ENCODE measurements around the gene TPST1.

The TPST1 gene

DNA sequence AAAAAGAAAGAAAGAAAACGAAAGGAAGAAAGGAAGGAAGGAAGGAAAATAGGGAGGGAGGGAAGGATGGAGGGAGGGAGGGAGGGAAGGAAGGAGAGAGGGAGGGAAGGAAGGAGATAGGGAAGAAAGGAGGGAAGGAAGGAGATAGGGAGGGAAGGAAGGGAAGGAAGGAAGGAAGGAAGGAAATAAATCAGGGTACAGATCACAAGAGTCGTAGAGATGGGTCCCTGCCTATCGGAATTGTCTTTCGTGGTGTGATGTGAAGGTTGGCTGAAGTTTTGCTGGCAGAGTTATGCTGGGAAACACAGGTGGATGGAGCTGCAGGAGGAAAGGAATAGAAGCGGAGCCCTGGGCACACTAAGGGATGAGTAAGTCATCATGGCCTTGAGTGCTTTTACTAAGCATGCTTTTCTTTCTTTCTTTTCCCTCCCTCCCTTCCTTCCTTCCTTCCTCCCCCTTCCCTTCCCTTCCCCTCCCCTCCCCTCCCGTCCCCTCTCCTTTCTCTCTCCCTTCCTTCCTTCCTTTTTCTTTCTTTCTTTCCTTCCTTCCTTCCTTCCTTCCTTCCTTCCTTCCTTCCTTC lies 11.9 kb upstream of the TPST1 start:
- peak; percentile 26 for DNase-seq (ENCODE audit: low read depth, low spot score)
- TF ChIP-seq FOXP2 (optimal IDR thresholded peaks at IDR 0.05; ENCODE audit: control extremely low read depth, extremely low read length, insufficient read depth) (no peak), EZH2 (IDR thresholded peaks at IDR 0.05) (no peak), POLR2AphosphoS5 (IDR thresholded peaks at IDR 0.05; ENCODE audit: borderline replicate concordance, low read depth, low read length) (no peak)
- Histone ChIP-seq H3K36me3 (ENCODE audit: insufficient read depth, low read length) (no peaks in the 10 kb centered on the region), H3K27ac (no peak overlapping the region), H3K9me3 (ENCODE audit: low read depth, low read length) (no peaks in the 10 kb centered on the region), H3K9ac (ENCODE audit: insufficient read length) (no peak overlapping the region), H3K4me3 (no peak overlapping the region)

DNA sequence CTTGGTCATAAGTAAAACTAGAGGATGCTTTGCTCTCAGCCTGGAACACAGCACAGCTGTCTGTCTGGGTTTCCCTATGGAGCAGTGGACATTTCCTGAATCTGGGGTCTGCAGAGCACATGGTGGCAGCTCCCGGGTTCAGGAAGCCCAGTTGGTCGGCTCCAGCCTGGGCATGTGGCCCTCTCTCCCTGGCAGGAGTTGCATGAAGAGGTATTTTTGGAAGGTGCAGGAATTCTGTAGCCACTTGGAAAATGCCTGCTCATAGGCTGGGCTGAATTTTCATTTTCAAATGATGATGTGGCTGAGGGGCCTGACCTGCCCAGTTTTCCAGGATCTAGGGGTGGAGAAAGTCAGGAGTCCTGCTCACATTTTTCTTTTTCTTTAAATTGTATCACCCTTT lies 6.7 kb upstream of the TPST1 start:
- TF ChIP-seq POLR2AphosphoS5 (IDR thresholded peaks at IDR 0.05; ENCODE audit: borderline replicate concordance, low read depth, low read length), result no peak
- TF ChIP-seq FOXP2 (optimal IDR thresholded peaks at IDR 0.05; ENCODE audit: control extremely low read depth, extremely low read length, insufficient read depth), result no peak
- TF ChIP-seq EZH2 (IDR thresholded peaks at IDR 0.05), result no peak
- Histone ChIP-seq H3K9ac (ENCODE audit: insufficient read length) (no peak overlapping the region), H3K9me3 (ENCODE audit: low read depth, low read length) (no peaks in the 10 kb centered on the region), H3K36me3 (ENCODE audit: insufficient read depth, low read length) (no peaks in the 10 kb centered on the region), H3K27ac (no peak overlapping the region), H3K4me3 (no peak overlapping the region)
- DNase-seq (ENCODE audit: low read depth, low spot score), result no peak

DNA sequence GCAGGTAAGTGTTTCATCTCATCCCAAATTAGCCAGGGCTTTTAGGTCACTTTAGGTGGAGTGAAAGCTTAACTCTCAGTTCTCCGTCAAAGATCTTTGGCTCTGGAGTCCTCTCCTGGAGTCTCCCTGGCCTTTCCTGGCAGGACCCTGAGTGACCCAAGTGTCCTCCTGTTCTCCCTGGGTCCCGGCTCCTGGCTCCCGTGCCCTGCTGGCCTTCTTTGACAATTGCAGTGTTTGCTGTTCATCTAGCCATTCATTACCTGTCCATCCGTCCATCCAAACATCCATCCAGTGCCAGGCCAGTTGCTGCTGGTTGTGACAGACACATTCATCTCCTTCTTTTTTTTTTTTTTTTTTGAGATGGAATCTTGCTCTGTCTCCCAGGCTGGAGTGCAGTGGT lies 6.2 kb upstream of the TPST1 start:
- Histone ChIP-seq H3K36me3 (ENCODE audit: insufficient read depth, low read length) (no peaks in the 10 kb centered on the region), H3K9me3 (ENCODE audit: low read depth, low read length) (no peaks in the 10 kb centered on the region), H3K9ac (ENCODE audit: insufficient read length) (no peak overlapping the region), H3K27ac (no peak overlapping the region), H3K4me3 (no peak overlapping the region)
- TF ChIP-seq FOXP2 (optimal IDR thresholded peaks at IDR 0.05; ENCODE audit: control extremely low read depth, extremely low read length, insufficient read depth) (no peak), POLR2AphosphoS5 (IDR thresholded peaks at IDR 0.05; ENCODE audit: borderline replicate concordance, low read depth, low read length) (no peak), EZH2 (IDR thresholded peaks at IDR 0.05) (no peak)
- DNase-seq (ENCODE audit: low read depth, low spot score), result no peak

DNA sequence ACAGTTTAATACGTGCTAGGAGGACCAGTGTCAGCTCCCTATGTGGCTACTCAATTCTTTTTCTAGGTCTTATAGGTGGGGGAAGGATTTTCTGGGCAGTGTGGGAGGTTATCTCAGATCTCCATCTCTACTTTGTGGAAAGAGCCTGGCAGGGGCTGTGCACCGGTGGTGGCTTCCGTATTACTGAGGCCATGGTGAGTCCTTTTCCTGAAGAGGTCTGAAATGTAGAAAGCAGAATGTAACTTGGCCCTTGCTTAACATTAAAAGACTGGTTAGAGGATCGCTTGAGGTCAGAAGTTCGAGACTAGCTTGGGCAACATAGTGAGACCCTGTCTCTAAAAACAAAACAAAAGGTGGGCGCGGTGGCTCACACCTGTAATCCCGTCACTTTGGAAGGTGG lies 2.7 kb upstream of the TPST1 start:
- TF ChIP-seq FOXP2 (optimal IDR thresholded peaks at IDR 0.05; ENCODE audit: control extremely low read depth, extremely low read length, insufficient read depth) (no peak), EZH2 (IDR thresholded peaks at IDR 0.05) (no peak), POLR2AphosphoS5 (IDR thresholded peaks at IDR 0.05; ENCODE audit: borderline replicate concordance, low read depth, low read length) (no peak)
- Histone ChIP-seq H3K4me3 (no peak overlapping the region), H3K36me3 (ENCODE audit: insufficient read depth, low read length) (no peaks in the 10 kb centered on the region), H3K27ac (no peak overlapping the region), H3K9ac (ENCODE audit: insufficient read length) (no peak overlapping the region), H3K9me3 (ENCODE audit: low read depth, low read length) (no peaks in the 10 kb centered on the region)
- DNase-seq (ENCODE audit: low read depth, low spot score), result no peak

DNA sequence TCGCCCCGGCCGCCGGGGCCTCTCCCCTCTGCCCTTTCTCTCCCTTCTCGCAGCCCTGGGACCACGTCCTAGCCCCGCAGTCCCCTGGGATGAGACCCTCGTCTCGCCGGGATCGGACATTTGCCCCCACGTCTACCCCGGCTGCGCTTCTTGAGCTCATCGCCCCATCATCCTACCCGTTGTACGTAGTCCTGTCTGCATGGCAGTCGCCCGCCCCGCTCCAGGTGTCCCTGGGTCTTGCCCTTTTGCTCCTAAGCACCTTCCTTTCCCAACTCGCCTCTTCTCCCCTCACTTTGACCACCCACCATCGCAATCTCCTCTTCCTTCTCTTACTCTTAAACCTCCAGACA lies 582 bp downstream of the TPST1 start:
- no peak for TF ChIP-seq EZH2 (IDR thresholded peaks at IDR 0.05)
- no peak for TF ChIP-seq POLR2AphosphoS5 (IDR thresholded peaks at IDR 0.05; ENCODE audit: borderline replicate concordance, low read depth, low read length)
- no peak for TF ChIP-seq FOXP2 (optimal IDR thresholded peaks at IDR 0.05; ENCODE audit: control extremely low read depth, extremely low read length, insufficient read depth)
- Histone ChIP-seq H3K9ac (ENCODE audit: insufficient read length) (peak overlapping the region; percentile 60), H3K36me3 (ENCODE audit: insufficient read depth, low read length) (no peaks in the 10 kb centered on the region), H3K9me3 (ENCODE audit: low read depth, low read length) (no peaks in the 10 kb centered on the region), H3K27ac (no peak overlapping the region), H3K4me3 (peak overlapping the region; percentile 93)
- DNase-seq (ENCODE audit: low read depth, low spot score), result no peak

DNA sequence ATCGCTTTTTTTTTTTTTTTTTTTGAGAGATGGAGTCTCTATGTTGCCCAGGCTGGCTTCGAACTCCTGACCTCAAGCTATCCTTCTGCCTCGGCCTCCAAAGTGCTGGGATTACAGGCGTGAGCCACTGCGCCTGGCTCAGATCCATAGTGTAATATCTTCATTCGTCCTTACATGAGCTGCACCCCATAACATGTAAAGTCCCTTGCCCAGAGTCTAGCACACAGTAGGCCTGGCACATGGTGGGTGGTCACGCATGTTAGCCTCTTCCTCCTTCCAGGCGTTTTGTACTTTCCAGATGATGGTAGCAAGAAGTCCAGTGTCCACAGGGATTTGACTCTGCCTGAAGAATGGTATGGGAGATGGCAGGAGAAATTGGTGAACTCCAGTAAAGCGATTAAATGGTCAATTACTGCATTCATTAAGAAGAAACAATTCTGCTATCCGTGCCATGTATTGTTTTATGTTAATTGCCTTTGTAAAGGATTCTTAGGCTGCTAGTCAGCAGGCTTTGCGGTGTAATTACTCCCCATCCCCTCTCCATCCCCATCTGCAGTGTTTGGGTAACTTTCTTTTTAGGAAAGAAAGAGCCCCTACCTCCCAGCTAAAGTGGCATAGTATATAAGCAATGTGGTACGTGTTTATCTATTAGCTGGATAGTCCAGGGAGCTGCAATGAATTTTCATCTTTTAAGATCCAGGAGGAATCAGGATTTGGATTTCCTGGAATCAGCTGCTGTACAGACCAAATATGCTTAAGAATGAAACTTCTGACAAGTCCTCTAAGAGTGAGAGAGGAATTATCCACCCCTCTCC lies 1.2 kb downstream of the TPST1 start:
- no peak for TF ChIP-seq EZH2 (IDR thresholded peaks at IDR 0.05)
- no peak for TF ChIP-seq POLR2AphosphoS5 (IDR thresholded peaks at IDR 0.05; ENCODE audit: borderline replicate concordance, low read depth, low read length)
- no peak for TF ChIP-seq FOXP2 (optimal IDR thresholded peaks at IDR 0.05; ENCODE audit: control extremely low read depth, extremely low read length, insufficient read depth)
- H3K4me3 ChIP-seq, result peak overlapping the region; percentile 93
- no peak overlapping the region for H3K9ac ChIP-seq (ENCODE audit: insufficient read length)
- H3K9me3 ChIP-seq (ENCODE audit: low read depth, low read length), result no peaks in the 10 kb centered on the region
- no peak for DNase-seq (ENCODE audit: low read depth, low spot score)
- H3K27ac ChIP-seq, result no peak overlapping the region
- H3K36me3 ChIP-seq (ENCODE audit: insufficient read depth, low read length), result no peaks in the 10 kb centered on the region

DNA sequence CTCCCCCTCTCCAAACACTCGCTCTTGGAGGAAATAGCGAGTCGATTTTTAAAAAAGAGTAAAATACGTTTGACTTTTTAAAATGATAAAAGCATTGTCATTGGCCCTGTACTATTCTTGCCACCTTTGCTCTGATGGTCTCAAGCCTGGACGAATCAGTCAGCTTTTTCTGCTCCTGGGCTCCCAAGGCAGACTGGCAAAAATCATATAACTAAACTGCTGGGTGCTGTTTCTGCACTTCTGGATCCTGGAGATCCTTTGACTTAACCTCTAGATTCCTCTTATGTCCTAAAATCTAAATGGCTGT lies 1.8 kb downstream of the TPST1 start:
- no peaks in the 10 kb centered on the region for H3K36me3 ChIP-seq (ENCODE audit: insufficient read depth, low read length)
- H3K9ac ChIP-seq (ENCODE audit: insufficient read length), result no peak overlapping the region
- no peak overlapping the region for H3K27ac ChIP-seq
- no peak overlapping the region for H3K4me3 ChIP-seq
- H3K9me3 ChIP-seq (ENCODE audit: low read depth, low read length), result no peaks in the 10 kb centered on the region
- DNase-seq (ENCODE audit: low read depth, low spot score), result no peak
- no peak for TF ChIP-seq EZH2 (IDR thresholded peaks at IDR 0.05)

DNA sequence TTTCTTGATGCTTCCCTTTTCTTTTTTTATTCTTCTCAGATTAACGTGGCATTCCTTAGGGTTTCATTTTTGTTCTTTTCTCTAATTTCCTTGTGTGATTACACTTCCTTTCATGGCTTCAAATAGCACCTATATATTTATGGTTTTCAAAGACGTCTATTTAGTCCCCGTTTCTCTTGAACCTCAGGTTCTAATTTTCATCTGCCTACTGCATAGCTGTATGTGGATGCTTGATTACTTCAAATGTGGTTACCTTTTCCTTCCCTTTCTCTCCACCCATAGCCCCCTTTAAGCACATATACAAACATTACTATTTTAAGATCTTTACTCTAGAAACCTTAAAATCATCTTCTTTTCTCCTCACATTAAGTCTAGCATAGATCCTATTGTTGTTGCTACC lies 2.4 kb downstream of the TPST1 start:
- Histone ChIP-seq H3K27ac (no peak overlapping the region), H3K9ac (ENCODE audit: insufficient read length) (no peak overlapping the region), H3K36me3 (ENCODE audit: insufficient read depth, low read length) (no peaks in the 10 kb centered on the region), H3K4me3 (no peak overlapping the region), H3K9me3 (ENCODE audit: low read depth, low read length) (no peaks in the 10 kb centered on the region)
- TF ChIP-seq EZH2 (IDR thresholded peaks at IDR 0.05) (no peak), FOXP2 (optimal IDR thresholded peaks at IDR 0.05; ENCODE audit: control extremely low read depth, extremely low read length, insufficient read depth) (no peak), POLR2AphosphoS5 (IDR thresholded peaks at IDR 0.05; ENCODE audit: borderline replicate concordance, low read depth, low read length) (no peak)
- no peak for DNase-seq (ENCODE audit: low read depth, low spot score)

DNA sequence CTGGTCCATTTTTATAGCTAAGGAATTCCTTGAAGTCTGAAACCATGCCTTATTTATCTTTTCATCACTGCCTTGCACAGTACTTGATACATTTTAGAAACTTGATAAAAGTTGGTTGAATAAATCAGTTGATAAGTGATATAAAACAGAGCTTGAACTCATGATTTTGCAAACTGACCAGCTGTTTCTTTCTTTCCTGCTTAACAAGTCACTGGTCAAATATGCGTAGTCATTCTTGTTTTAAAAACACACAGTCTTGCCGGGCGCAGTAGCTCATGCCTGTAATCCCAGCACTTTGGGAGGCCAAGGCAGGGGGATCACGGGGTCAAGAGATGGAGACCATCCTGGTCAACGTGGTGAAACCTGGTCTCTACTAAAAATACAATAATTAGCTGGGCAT lies 6.3 kb downstream of the TPST1 start:
- no peaks in the 10 kb centered on the region for H3K36me3 ChIP-seq (ENCODE audit: insufficient read depth, low read length)
- H3K27ac ChIP-seq, result no peak overlapping the region
- no peaks in the 10 kb centered on the region for H3K9me3 ChIP-seq (ENCODE audit: low read depth, low read length)
- no peak overlapping the region for H3K4me3 ChIP-seq
- no peak for DNase-seq (ENCODE audit: low read depth, low spot score)
- no peak overlapping the region for H3K9ac ChIP-seq (ENCODE audit: insufficient read length)
- no peak for TF ChIP-seq EZH2 (IDR thresholded peaks at IDR 0.05)
- TF ChIP-seq POLR2AphosphoS5 (IDR thresholded peaks at IDR 0.05; ENCODE audit: borderline replicate concordance, low read depth, low read length), result no peak
- no peak for TF ChIP-seq FOXP2 (optimal IDR thresholded peaks at IDR 0.05; ENCODE audit: control extremely low read depth, extremely low read length, insufficient read depth)

All from SK-N-MC (cell line).